PC-3 (cell line): ENCODE data around the gene TMEM94.

ENCODE experiments used
- EZH2 ChIP-seq: fragments of 300-600 bp; sonication (generic); IDR thresholded peaks from one replicate; pipeline ENCODE4 v1.6.1; 2017; ENCODE audit warnings: antibody characterized with exemption, mild to moderate bottlenecking, low read length; ENCODE audit not compliant: unreplicated experiment
- EZH2phosphoT487 ChIP-seq: fragments of 300-600 bp; sonication (generic); IDR thresholded peaks from 2 replicates; pipeline ENCODE4 v1.6.1; 2018; ENCODE audit warnings: mild to moderate bottlenecking, antibody characterized with exemption, low read length, borderline replicate concordance
- TF ChIP-seq, protein P1 (sequence below): fragments of 300-600 bp; sonication (generic); conservative IDR thresholded peaks from 2 replicates; pipeline ENCODE4 v1.5.1; 2017; ENCODE audit warnings: antibody characterized with exemption, low read depth, mild to moderate bottlenecking, low read length

DNA sequence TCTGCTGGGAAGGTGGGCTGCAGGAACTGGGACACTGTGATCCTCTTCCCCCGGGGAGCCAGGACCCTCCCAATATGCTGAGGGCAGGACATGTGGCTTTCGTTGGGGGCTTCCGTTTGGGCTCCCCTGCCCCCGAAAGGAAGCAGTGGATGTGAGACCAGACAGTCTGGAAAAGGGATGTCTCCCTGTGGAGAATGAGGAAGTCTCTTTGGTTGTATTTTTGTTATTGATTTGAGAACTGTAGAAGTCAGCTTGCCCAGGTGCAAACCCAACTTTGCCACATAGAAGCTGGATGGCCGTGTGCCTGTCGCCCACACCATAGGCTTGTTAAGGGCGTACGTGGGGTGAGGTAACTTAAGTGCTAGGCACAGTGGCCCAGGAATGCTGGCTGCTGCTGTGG lies 87.8 kb downstream of the TMEM94 start:
- TF ChIP-seq, protein P1, sequence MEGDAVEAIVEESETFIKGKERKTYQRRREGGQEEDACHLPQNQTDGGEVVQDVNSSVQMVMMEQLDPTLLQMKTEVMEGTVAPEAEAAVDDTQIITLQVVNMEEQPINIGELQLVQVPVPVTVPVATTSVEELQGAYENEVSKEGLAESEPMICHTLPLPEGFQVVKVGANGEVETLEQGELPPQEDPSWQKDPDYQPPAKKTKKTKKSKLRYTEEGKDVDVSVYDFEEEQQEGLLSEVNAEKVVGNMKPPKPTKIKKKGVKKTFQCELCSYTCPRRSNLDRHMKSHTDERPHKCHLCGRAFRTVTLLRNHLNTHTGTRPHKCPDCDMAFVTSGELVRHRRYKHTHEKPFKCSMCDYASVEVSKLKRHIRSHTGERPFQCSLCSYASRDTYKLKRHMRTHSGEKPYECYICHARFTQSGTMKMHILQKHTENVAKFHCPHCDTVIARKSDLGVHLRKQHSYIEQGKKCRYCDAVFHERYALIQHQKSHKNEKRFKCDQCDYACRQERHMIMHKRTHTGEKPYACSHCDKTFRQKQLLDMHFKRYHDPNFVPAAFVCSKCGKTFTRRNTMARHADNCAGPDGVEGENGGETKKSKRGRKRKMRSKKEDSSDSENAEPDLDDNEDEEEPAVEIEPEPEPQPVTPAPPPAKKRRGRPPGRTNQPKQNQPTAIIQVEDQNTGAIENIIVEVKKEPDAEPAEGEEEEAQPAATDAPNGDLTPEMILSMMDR: no peak
- TF ChIP-seq EZH2phosphoT487 (no peak), EZH2 (no peak)
